Ureter (tissue), 1 donor: ENCODE results near the gene ZFAND6. TPM values are rescaled to one million over a fixed set of nuclear protein-coding genes. Genes with fewer than 3 reads are reported as not detected.
A peak's percentile ranks its signal among the peaks of the same experiment; 100 is the strongest.
"Not testable (repeated sequence)": the region's sequence is repeated elsewhere in the genome, so short reads cannot be mapped to it uniquely, and the experiment has no call there.

Experiments used
- DNase-seq: peaks from one replicate; pipeline ENCODE4 v3.0.0-alpha.2; 2020; ENCODE audit warnings: low spot score
- total RNA-seq: library from RNA; stranded (reverse); gene quantifications from one replicate; pipeline ENCODE4 v1.2.4, GENCODE V29; 2023
- donor health status: DM: yes; HTN: yes; CAD: no.

Gene ZFAND6
- 99.5 TPM for total RNA-seq

DNA sequence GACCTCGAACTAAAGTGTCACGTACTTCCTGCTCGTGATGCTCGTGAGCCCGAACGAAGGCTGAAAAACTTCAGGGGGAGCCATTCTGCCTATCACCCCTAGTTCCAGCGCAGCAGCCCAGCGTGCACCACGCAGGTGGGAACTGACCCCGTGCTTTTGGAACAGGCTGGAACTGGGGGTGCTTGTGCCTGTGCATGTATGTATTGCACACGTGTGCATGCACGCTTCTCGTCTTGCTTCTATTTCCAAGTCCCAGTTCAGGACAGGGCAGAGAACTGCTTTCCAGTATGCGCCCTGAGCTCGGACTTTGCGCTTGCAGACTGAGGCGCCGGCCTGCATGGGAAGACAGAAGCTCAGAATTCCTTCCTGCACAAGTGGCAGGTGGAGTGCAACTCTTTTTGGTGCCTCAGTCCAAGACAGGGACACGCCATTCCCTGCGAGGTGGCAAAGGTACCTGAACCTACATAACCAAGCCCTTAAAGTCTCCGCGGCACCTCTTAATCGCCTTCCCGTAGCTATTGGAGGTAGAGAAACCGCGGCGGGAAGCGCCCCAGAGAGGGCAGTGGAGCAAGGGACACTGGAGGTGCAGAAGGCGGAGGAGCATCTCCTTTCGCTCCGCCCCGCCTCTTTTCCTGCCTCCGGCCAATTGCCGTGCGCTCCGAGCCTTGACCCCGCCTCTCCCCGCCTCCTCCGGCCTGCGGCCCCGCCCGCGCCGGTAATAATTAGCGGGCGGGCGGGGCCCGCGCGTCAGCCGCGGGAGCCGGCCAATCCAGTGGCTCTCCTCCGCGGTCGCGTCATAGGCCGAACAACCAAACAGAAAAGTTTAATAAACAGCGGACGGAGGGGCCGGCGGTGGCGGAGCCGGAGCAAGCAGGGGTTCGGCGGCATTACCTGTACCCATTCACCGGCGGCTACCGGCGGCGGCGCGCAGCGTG lies at the start of gene ZFAND6:
TSS of gene ZFAND6 (plus strand) at position 826 of the 935 bp plus-strand sequence. CDS start 60,669 bp downstream, outside the sequence.
- DNase-seq = peak; percentile 96

GRCh38 chr15:80010131-80010673 lies 49.3 kb upstream of the ZFAND6 start:
- DNase-seq = no peak

GRCh38 chr15:80011041-80011523 lies 48.4 kb upstream of the ZFAND6 start:
- not testable (repeated sequence) for DNase-seq

DNA sequence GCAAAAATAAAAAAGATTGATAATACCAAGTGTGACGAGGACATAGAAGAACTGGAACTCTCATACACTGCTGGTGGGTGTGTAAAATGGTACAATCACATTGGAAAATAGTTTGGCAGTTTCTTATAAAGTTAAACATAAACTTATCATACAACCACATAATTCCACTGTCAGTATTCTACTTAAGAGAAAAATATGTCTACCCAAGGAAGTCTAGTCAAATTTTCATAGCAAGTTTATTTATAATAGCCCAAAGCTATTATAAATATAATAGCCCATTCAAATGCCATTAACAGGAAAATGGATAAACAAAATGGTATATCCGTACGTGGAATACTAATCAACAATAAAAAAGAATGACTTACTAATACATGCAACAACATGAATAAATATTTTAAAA lies 47.9 kb upstream of the ZFAND6 start:
- DNase-seq = no peak

DNA sequence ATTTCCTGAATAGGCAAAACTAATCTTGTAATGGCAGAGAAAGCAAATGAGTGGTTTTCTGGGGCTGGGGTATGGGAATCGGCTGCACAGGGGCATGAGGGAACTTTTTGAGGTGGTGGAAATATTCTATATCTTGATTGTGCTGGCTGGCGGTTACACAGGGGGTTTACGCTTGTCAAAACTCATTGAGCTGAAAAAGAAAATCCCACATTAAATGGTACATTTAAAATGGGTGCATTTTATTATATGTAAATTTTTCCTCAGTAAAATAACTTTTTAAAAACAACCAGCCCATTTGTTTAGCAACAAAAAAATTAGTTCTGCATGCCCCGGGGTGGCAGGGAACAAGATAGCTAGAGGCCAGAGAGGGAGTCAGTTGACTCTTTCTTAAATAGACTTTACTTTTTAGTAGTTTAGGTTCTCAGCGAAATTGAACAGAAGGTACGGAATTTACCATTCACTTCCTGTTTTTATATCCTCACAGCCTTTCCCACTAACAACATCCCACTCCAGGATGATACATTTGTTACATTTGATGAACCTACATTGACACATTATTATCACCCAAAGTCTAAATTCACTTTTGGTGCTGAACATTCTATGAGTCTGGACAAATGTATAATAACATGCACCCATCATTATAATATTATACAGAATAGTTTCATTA lies 47.3 kb upstream of the ZFAND6 start:
- no peak for DNase-seq

DNA sequence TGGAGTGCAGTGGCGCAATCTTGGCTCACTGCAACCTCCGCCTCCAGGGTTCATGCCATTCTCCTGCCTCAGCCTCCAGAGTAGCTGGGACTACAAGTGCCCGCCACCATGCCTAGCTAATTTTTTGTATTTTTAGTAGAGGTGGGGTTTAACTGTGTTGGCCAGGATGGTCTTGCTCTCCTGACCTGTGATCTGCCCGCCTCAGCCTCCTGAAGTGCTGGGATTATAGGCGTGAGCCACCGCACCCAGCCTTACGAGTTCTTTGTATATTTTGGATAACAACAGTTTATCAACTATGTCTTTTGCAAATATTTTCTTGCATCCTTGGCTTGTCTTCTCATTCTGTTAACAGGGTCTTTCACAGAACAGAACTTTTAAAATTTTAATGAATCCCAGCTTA lies 45.3 kb upstream of the ZFAND6 start:
- not testable (repeated sequence) for DNase-seq

GRCh38 chr15:80015156-80015555 lies 44.3 kb upstream of the ZFAND6 start:
- no peak for DNase-seq

GRCh38 chr15:80016506-80016905 lies 43.0 kb upstream of the ZFAND6 start:
- DNase-seq = not testable (repeated sequence)

DNA sequence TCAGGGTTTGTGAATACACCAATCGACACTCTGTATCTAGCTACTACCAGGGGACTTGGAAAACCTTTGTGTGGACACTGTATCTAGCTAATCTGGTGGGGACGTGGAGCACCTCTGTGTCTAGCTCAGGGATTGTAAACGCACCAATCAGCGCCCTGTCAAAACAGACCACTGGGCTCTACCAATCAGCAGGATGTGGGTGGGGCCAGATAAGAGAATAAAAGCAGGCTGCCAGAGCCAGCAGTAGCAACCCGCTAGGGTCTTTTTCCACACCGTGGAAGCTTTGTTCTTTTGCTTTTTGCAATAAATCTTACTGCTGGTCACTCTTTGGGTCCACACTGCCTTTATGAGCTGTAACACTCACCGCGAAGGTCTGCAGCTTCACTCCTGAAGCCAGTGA lies 42.3 kb upstream of the ZFAND6 start:
- not testable (repeated sequence) for DNase-seq

DNA sequence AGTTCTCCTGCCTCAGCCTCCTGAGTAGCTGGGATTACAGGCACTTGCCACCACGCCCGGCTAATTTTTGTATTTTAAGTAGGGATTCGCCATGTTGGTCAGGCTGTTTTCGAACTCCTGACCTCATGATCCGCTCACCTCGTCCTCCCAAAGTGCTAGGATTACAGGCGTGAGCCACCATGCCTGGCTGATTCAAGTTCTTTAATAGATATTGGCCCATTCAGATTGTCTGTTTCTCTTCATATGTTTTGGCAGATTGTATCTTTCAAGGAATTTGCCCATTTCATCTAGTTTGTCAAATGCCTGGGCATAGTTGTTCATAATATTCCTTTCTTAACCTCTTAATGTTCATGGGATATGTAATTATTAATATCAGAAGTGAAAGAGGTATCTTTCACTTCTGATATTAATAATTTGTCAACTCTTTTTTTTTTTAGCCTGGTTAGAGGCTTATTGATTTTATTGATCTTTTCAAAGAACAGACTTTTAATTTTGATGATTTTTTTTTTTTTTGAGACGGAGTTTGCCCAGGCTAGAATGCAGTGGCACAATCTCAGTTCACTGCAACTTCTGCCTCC lies 40.2 kb upstream of the ZFAND6 start:
- DNase-seq = no peak

- not testable (repeated sequence) for DNase-seq
Observed at GRCh38 chr15:80020149-80020548, 39.3 kb upstream of the ZFAND6 start.

GRCh38 chr15:80020731-80021130 lies 38.7 kb upstream of the ZFAND6 start:
- no peak for DNase-seq

DNA sequence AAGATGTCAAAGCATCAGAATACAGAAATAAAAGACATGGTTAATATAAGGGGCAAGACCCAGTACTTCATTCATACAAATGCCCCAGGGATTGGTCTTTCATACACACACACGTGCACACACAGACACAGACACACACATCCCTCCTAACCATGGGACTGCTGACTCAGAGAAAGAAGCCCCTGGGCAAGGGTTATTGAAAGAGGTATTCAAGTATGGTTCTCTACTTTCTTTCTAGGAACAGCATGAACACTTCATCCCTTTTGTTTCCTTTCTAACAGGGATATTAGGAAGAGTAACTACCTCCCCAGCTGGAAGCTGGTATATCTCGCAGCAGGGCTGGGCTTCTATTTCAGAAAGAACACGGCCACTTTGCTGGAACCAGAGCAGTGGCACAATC lies 33.2 kb upstream of the ZFAND6 start:
- DNase-seq = no peak

- no peak for DNase-seq
Observed at GRCh38 chr15:80026754-80027153, 32.7 kb upstream of the ZFAND6 start.

DNA sequence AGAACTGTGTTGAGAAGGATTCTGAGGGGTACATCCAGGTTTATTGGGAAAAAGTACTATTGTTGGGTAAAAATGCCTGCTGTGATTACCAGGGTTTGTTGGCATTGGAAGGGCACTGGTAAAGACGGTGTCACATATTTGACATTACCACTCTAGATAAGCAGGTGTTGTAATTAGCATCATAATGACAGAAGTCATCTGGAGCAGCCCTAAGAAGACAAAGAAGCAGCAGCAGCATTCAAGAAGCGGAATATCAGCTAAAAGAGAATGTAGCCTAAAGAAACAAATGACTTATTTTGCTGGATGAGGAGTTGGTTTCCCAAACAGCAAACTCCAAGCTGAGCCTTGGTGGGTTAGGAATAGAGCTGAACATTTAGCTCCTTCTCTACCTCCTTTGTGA lies 30.5 kb upstream of the ZFAND6 start:
- no peak for DNase-seq

DNA sequence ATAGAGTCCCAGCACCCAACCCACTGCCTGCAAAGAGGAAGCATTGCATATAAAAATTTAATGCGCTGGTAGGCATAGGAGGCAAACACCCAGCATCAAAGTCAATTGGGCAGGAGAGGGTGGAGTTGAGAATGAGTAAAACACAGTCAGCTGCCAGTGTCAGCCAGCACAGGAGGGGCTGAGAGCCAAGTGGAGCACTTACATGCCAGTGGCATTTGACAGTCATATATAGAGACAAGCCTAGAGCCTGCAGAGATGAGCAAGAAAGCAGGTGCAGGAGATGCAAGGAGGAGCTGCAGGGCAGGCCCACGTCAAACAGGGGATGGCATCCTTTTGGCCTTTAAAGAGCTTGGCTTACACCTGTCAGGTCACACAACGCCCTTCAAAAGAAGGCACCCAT lies 27.6 kb upstream of the ZFAND6 start:
- no peak for DNase-seq

GRCh38 chr15:80034629-80035028 lies 24.8 kb upstream of the ZFAND6 start:
- no peak for DNase-seq

GRCh38 chr15:80036071-80036470 lies 23.4 kb upstream of the ZFAND6 start:
- DNase-seq = no peak

DNA sequence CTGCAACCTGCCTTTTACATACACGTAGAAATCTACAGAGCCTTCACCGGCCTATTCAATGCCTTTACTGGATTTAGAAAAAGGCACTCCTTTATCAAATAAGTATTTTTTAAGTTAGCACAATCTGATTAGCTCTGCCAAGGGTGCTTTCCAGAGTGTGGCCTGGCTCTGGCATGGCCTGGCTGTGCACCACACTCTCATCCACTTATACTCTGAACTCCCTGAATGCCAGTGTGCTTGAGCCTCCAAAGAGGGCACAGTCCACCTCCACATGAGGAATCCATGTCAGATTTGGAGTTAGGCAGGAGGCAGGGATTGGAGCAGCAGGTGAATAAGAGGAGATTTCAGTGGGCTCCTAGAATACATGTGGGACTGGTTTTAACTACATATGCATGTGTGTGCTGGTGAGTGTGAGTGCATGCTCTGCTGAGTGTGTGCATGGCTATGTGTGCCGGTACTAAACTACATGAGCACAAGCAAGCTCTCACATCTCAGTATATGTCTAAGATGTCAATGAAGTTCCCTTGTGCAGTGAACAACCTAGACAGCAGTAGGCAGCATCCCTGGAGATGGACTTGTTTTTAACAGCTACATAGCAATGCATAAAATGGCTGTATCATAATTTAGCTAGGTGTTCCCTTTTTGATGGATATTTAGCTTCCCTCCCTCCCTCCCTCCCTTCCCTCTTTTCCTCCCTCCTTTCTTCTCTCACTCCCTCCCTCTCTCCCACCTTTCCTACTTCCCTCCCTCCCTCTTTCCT lies 17.8 kb upstream of the ZFAND6 start:
- DNase-seq = no peak

GRCh38 chr15:80042568-80042967 lies 16.9 kb upstream of the ZFAND6 start:
- no peak for DNase-seq

DNA sequence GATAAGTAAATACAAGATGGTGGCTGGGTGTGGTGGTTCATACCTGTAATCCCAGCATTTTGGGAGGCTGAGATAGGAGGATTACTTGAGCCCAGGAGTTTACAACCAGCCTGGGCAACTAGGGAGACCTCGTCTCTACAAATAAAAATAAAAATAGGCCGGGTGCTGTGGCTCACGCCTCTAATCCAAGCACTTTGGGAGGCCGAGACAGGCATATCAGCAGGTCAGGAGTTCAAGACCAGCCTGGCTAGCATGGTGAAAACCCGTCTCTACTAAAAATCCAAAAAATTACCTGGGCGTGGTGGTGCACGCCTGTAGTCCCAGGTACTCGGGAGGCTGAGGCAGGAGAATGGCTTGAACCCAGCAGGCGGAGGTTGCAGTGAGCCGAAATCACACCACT lies 14.3 kb upstream of the ZFAND6 start:
- DNase-seq = peak; percentile 3
